HCT116 (cell line): ENCODE measurements around the gene CERKL. TPM values are rescaled to one million over a fixed set of nuclear protein-coding genes. Genes with fewer than 3 reads are reported as not detected.

Source experiments
- ATAC-seq: fragments of 200-7000 bp; cut with Tn5 transposase; 2 replicates; pipeline ENCODE4 v1.9.1; 2020; ENCODE audit warnings: mild to moderate bottlenecking, moderate library complexity
- BruUV-seq: library from RNA; stranded (reverse); fragments of 400-500 nt; replicated peaks from 2 replicates; lab custom pipeline; 2021; lab: Mats Ljungman, UMichigan
- CTCF ChIA-PET: fragments of 300-600 bp; sonication (Branson Sonifier 250); formaldehyde crosslinking; loops from one replicate; lab custom pipeline; 2021; ENCODE audit warnings: antibody characterized with exemption; lab: Charles Lee
- POLR2A ChIA-PET: fragments of 300-600, 350-600 bp; sonication (Branson Sonifier 250); formaldehyde crosslinking; loops from one replicate; lab custom pipeline; 2021; ENCODE audit warnings: antibody characterized with exemption; lab: Charles Lee
- RAD21 ChIA-PET, 2 experiments: fragments of 300-600 bp; sonication (Branson Sonifier 250); formaldehyde crosslinking; loops; one replicate each; lab custom pipeline; 2023; ENCODE audit warnings: low total read pairs in 2 of 2; ENCODE audit not compliant: uncharacterized antibody in 2 of 2, unreplicated experiment in 2 of 2, low non-redundant PET in 1 of 2; lab: Charles Lee
- DNase-seq: peaks from one replicate; pipeline ENCODE4 v3.0.0-alpha.2; 2010; ENCODE audit warnings: low read depth, low spot score
- H2AFZ ChIP-seq: fragments of 200-600 bp; shearing (Covaris generic), sonication (generic); 2 replicates; pipeline ENCODE4 v1.6.1; 2017; ENCODE audit warnings: low read depth, mixed run types, mixed read lengths, antibody characterized with exemption, low read length; ENCODE audit not compliant: poor library complexity, severe bottlenecking
- H3K27ac ChIP-seq: 2 replicates; pipeline ENCODE4 v1.5.1; 2012; ENCODE audit warnings: low read depth, low read length
- H3K27me3 ChIP-seq: fragments of 200-600 bp; sonication (generic); 2 replicates; pipeline ENCODE4 v1.6.1; 2016; ENCODE audit warnings: mixed run types, low read length, mixed read lengths; ENCODE audit not compliant: insufficient read depth
- H3K36me3 ChIP-seq, 2 experiments: fragments of 200-500 bp in 1 of 2; fragments of 200-600 bp in 1 of 2; sonication (Bioruptor generic) in 1 of 2; sonication (generic) in 1 of 2; 2 replicates each; pipeline versions ENCODE4 v1.5.1 to v1.6.1; 2014 to 2016; ENCODE audit warnings: low read length in 2 of 2, inconsistent platforms in 1 of 2, mixed read lengths in 1 of 2, mixed run types in 1 of 2; ENCODE audit not compliant: insufficient read depth in 2 of 2, control insufficient read depth in 1 of 2
- H3K4me1 ChIP-seq, 2 experiments: fragments of 200-600 bp in 1 of 2; sonication (generic) in 1 of 2; 2 replicates each; pipeline versions ENCODE4 v1.5.1 to v1.6.1; 2012 to 2017; ENCODE audit warnings: low read length in 2 of 2, inconsistent platforms in 1 of 2, mild to moderate bottlenecking in 1 of 2, mixed read lengths in 1 of 2, mixed run types in 1 of 2, moderate library complexity in 1 of 2; ENCODE audit not compliant: insufficient read depth in 2 of 2, control insufficient read depth in 1 of 2
- H3K4me2 ChIP-seq: fragments of 200-600 bp; sonication (generic); 2 replicates; pipeline ENCODE4 v1.6.1; 2017; ENCODE audit warnings: mixed run types, low read length, mixed read lengths
- H3K4me3 ChIP-seq, 2 experiments: fragments of 200-600 bp in 1 of 2; sonication (generic) in 1 of 2; replicated peaks in 1 of 2; 2 replicates each; pipeline ENCODE4 v1.5.1; 2011 to 2016; ENCODE audit warnings: low read length in 2 of 2, control low read depth in 1 of 2, low read depth in 1 of 2, mild to moderate bottlenecking in 1 of 2, mixed read lengths in 1 of 2, mixed run types in 1 of 2
- H3K79me2 ChIP-seq: fragments of 200-600 bp; sonication (generic); 2 replicates; pipeline ENCODE4 v1.6.1; 2017; ENCODE audit warnings: mild to moderate bottlenecking, mixed run types, low read length, moderate library complexity, mixed read lengths; ENCODE audit not compliant: insufficient read depth
- H3K9ac ChIP-seq: fragments of 200-600 bp; sonication (generic); 2 replicates; pipeline ENCODE4 v1.6.1; 2016; ENCODE audit warnings: low read length, mixed read lengths
- H3K9me2 ChIP-seq: fragments of 200-600 bp; sonication (generic), shearing (Covaris generic); 2 replicates; pipeline ENCODE4 v1.6.1; 2017; ENCODE audit warnings: mixed run types, mild to moderate bottlenecking, moderate library complexity; ENCODE audit not compliant: insufficient read depth
- H3K9me3 ChIP-seq, 2 experiments: fragments of 200-500 bp in 1 of 2; fragments of 200-600 bp in 1 of 2; sonication (Bioruptor generic) in 1 of 2; sonication (generic) in 1 of 2; 2 replicates each; pipeline ENCODE4 v1.6.1; 2014 to 2017; ENCODE audit warnings: low read length in 2 of 2, mixed read lengths in 2 of 2, inconsistent platforms in 1 of 2, low read depth in 1 of 2, mild to moderate bottlenecking in 1 of 2, mixed run types in 1 of 2, moderate library complexity in 1 of 2; ENCODE audit not compliant: control insufficient read depth in 1 of 2, insufficient read depth in 1 of 2
- H4K20me1 ChIP-seq: fragments of 200-600 bp; sonication (generic), shearing (Covaris generic); 2 replicates; pipeline ENCODE4 v1.6.1; 2017; ENCODE audit warnings: mixed run types, mild to moderate bottlenecking, moderate library complexity; ENCODE audit not compliant: insufficient read depth
- ATF3 ChIP-seq: IDR thresholded peaks from 2 replicates; pipeline ENCODE4 v1.6.1; 2012
- CBX3 ChIP-seq: IDR thresholded peaks from 2 replicates; pipeline ENCODE4 v1.6.1; 2012; ENCODE audit warnings: low read depth
- CEBPB ChIP-seq: IDR thresholded peaks from 2 replicates; pipeline ENCODE4 v1.6.1; 2012; ENCODE audit warnings: low read depth
- EZH2phosphoT487 ChIP-seq: fragments of 200-600 bp; IDR thresholded peaks from 2 replicates; pipeline ENCODE4 v1.6.1; 2018; ENCODE audit warnings: antibody characterized with exemption, borderline replicate concordance
- FOSL1 ChIP-seq: IDR thresholded peaks from 2 replicates; pipeline ENCODE4 v1.6.1; 2012; ENCODE audit warnings: low read depth
- JUND ChIP-seq: IDR thresholded peaks from 2 replicates; pipeline ENCODE4 v1.6.1; 2012
- REST ChIP-seq: IDR thresholded peaks from 2 replicates; pipeline ENCODE4 v1.6.1; 2012; ENCODE audit warnings: low read depth
- TCF7L2 ChIP-seq: IDR thresholded peaks from 2 replicates; pipeline ENCODE4 v1.7.0; 2011; ENCODE audit warnings: borderline replicate concordance, inconsistent platforms; ENCODE audit not compliant: insufficient read depth, insufficient read length; ENCODE audit errors: extremely low read depth
- ZBTB33 ChIP-seq: IDR thresholded peaks from 2 replicates; pipeline ENCODE4 v1.6.1; 2011; ENCODE audit warnings: mild to moderate bottlenecking, low read length, moderate library complexity; ENCODE audit not compliant: insufficient replicate concordance; ENCODE audit errors: extremely low read depth
- ZFX ChIP-seq: fragments of 450-650 bp; IDR thresholded peaks from 2 replicates; pipeline ENCODE4 v1.6.1; 2017
- ZNF274 ChIP-seq: fragments of 200-500 bp; sonication (Bioruptor generic); IDR thresholded peaks from 2 replicates; pipeline ENCODE4 v1.6.1; 2014; ENCODE audit warnings: mild to moderate bottlenecking, low read depth, low read length, inconsistent platforms
- intact Hi-C: fragments of 100-400 bp; cut with micrococcal nuclease; formaldehyde crosslinking; loops from 2 replicates; pipeline ENCODE4 v1.10.0; 2022
- total RNA-seq: library from RNA; stranded (reverse); gene quantifications from one replicate; pipeline ENCODE4 v1.2.1, GENCODE V29; 2021; ENCODE audit not compliant: unreplicated experiment

CERKL gene
- total RNA-seq, 1 experiment from 2014 or later, result 0.66 TPM

DNA sequence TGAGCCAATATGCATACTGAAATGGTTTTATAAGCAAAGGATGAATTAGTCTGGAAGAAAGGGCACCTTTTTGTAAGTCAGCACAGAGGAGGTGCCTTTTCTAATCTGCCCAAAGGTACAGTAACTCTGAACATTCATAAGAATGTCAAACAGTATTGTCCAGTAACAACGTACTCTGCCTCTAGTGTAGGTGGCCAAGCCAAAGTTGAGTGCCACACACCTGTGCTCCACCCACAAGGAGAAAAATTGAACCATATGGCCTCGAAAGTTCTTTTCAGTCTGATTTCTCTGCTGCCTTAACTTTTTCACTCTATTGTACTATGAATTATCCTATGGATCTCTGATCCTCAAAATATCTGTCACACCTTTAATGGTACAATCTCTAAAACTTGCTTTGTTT is 86.8 kb downstream of the CERKL start:
- H3K27ac ChIP-seq, result no peak overlapping the region
- no peak for TF ChIP-seq CEBPB
- TF ChIP-seq JUND, result no peak
- TF ChIP-seq ATF3, result no peak
- no peak for TF ChIP-seq EZH2phosphoT487
- no peak for TF ChIP-seq TCF7L2
- no peak for TF ChIP-seq ZBTB33
- TF ChIP-seq ZNF274, result no peak
- no peak for TF ChIP-seq REST
- no peak for TF ChIP-seq ZFX
- no peak for TF ChIP-seq CBX3
- TF ChIP-seq FOSL1, result no peak
- TF ChIP-seq, all 23 proteins: peak for 0
- no peaks in the 10 kb centered on the region for H3K79me2 ChIP-seq
- H3K4me3 ChIP-seq, result no peak overlapping the region
- ATAC-seq, result no peak
- CTCF ChIA-PET, result interaction anchor here (1.5 to 4.3 kb wide), 2 partner anchors 145 to 168 kb away, joined by 3 to 65 read pairs; no protein-coding TSS in a partner anchor
- RAD21 ChIA-PET, result no interaction called here
- intact Hi-C loops, result loop anchor here (5.0 kb wide), 2 partner anchors 332 to 1077 kb away; no protein-coding TSS in a partner anchor
- H3K36me3 ChIP-seq, result no peaks in the 10 kb centered on the region
- no TSS peak for BruUV-seq
- no peak overlapping the region for H3K4me2 ChIP-seq
- no peaks in the 10 kb centered on the region for H3K9me2 ChIP-seq
- H3K9me3 ChIP-seq, result no peaks in the 10 kb centered on the region
- H2AFZ ChIP-seq, result no peak overlapping the region
- no peaks in the 10 kb centered on the region for H3K4me1 ChIP-seq
- POLR2A ChIA-PET, result no interaction called here
- DNase-seq, result no peak
- H3K27me3 ChIP-seq, result no peaks in the 10 kb centered on the region
- no peaks in the 10 kb centered on the region for H4K20me1 ChIP-seq
- no peak overlapping the region for H3K9ac ChIP-seq
